HFFc6 (cell line): Measurements from ENCODE around the gene METTL8. TPM values are rescaled to one million over a fixed set of nuclear protein-coding genes. Genes with fewer than 3 reads are reported as not detected.
"Not testable (repeated sequence)": the region's sequence is repeated elsewhere in the genome, so short reads cannot be mapped to it uniquely, and the experiment has no call there.

Experiments used
- DNase-seq: peaks from one replicate; pipeline ENCODE4 v3.0.0-alpha.2; 2018
- H3K27ac Mint-ChIP-seq: 2 replicates; pipeline ENCODE4 v1.8.0; 2020; ENCODE audit warnings: mild to moderate bottlenecking, mixed read lengths
- H3K27me3 Mint-ChIP-seq: 2 replicates; pipeline ENCODE4 v1.8.0; 2021; ENCODE audit warnings: mild to moderate bottlenecking, moderate library complexity, mixed read lengths; ENCODE audit not compliant: insufficient read depth
- H3K36me3 Mint-ChIP-seq: 2 replicates; pipeline ENCODE4 v1.8.0; 2021; ENCODE audit warnings: low read depth, mixed read lengths
- H3K4me1 Mint-ChIP-seq: 2 replicates; pipeline ENCODE4 v1.8.0; 2020; ENCODE audit warnings: low read depth, mixed read lengths
- H3K4me3 Mint-ChIP-seq: 2 replicates; pipeline ENCODE4 v1.8.0; 2020; ENCODE audit warnings: mild to moderate bottlenecking, moderate library complexity, mixed read lengths
- H3K9me3 Mint-ChIP-seq: 2 replicates; pipeline ENCODE4 v1.8.0; 2020; ENCODE audit warnings: mild to moderate bottlenecking, mixed read lengths
- total RNA-seq, 6 experiments: library from RNA; stranded (reverse); fragmentation: NEBNext Ultra II Directional; extraction: Animal tissue kit (Norgen Biotek cat#: 25700); gene quantifications; 2 replicates in 1 of 6; 3 replicates in 5 of 6; pipeline ENCODE4 v1.2.3, GENCODE V29; 2021
- TF ChIP-seq, protein P1 (sequence below): fragments of 200-600 bp; sonication (generic); IDR thresholded peaks from 2 replicates; pipeline ENCODE4 v1.5.0; 2021; ENCODE audit warnings: antibody characterized with exemption, mild to moderate bottlenecking

METTL8 gene
- total RNA-seq, 6 experiments from 2014 or later: 17.7 to 26.2 (median 22.3) TPM

DNA sequence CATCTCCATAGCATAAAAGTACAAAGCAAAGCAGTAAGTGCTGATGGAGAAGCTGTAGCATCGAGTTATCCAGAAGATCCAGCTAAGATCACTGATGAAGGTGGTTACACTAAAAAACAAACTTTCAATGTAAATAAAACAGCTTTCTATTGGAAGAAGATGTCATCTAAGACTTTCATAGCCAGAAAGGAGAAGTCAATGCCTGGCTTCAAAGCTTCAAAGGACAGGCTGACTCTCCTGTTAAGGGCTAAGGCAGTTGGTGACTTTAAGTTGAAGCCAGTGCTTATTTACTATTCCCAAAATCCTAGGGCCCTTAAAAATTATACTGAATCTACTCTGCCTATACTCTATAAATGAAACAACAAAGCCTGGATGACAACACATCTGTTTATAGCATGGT, 44.0 kb downstream of the METTL8 start:
- no peaks in the 10 kb centered on the region for H3K9me3 Mint-ChIP-seq
- DNase-seq: no peak
- no peak overlapping the region for H3K4me3 Mint-ChIP-seq
- TF ChIP-seq, protein P1, sequence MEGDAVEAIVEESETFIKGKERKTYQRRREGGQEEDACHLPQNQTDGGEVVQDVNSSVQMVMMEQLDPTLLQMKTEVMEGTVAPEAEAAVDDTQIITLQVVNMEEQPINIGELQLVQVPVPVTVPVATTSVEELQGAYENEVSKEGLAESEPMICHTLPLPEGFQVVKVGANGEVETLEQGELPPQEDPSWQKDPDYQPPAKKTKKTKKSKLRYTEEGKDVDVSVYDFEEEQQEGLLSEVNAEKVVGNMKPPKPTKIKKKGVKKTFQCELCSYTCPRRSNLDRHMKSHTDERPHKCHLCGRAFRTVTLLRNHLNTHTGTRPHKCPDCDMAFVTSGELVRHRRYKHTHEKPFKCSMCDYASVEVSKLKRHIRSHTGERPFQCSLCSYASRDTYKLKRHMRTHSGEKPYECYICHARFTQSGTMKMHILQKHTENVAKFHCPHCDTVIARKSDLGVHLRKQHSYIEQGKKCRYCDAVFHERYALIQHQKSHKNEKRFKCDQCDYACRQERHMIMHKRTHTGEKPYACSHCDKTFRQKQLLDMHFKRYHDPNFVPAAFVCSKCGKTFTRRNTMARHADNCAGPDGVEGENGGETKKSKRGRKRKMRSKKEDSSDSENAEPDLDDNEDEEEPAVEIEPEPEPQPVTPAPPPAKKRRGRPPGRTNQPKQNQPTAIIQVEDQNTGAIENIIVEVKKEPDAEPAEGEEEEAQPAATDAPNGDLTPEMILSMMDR: no peak
- H3K27ac Mint-ChIP-seq: no peak overlapping the region
- H3K36me3 Mint-ChIP-seq: peaks cover 5% of the 10 kb centered on the region; the same call in 1 of the 2 replicates
- no peaks in the 10 kb centered on the region; the same call in 1 of the 2 replicates for H3K27me3 Mint-ChIP-seq
- peaks cover 41% of the 10 kb centered on the region for H3K4me1 Mint-ChIP-seq

DNA sequence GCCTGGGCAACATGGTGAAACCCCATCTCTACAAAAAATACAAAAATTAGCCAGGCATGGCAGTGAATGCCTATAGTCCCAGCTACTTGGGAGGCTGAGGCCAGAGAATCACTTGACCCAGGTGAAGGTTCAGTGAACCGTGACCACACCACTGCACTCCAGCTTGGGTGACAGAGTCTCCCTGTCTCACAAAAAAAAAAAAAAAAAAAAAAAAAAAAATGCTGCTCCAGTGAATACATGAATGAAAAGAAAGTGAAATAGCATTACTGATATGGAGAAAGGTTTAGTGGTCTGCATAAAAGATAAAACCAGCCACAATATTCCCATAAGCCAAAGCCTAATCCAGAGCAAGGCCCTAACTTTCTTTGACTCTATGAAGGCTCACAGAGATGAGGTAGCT, 44.5 kb downstream of the METTL8 start:
- TF ChIP-seq, protein P1: no peak
- peaks cover 5% of the 10 kb centered on the region; the same call in 1 of the 2 replicates for H3K36me3 Mint-ChIP-seq

DNA sequence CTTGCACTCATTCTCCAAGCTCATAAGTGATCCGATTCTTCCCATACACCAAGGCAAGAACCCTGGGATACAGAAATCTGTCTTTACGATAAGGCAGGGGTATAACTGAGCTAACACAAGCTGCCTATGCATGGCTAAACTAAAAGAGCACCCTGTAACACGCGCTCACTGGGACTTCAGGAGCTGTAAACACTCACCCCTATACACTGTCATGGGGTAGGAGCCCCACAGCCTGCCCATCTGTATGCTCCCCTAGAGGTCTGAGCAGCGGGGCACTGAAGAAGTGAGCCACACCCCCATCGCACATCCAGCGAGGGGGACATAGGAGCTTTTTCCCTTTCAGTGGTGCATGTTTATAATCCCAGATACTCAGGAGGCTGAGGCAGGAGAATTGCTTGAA, 46.7 kb downstream of the METTL8 start:
- H3K4me1 Mint-ChIP-seq: peaks cover 35% of the 10 kb centered on the region
- H3K27me3 Mint-ChIP-seq: no peaks in the 10 kb centered on the region; the same call in 1 of the 2 replicates
- no peak overlapping the region for H3K4me3 Mint-ChIP-seq
- no peak overlapping the region for H3K27ac Mint-ChIP-seq
- no peak for DNase-seq
- H3K36me3 Mint-ChIP-seq: peaks cover 10% of the 10 kb centered on the region
- TF ChIP-seq, protein P1: no peak
- H3K9me3 Mint-ChIP-seq: no peaks in the 10 kb centered on the region

More for the DNA sequence above, 44.5 kb downstream of the METTL8 start:
- no peak overlapping the region for H3K27ac Mint-ChIP-seq
- no peaks in the 10 kb centered on the region for H3K9me3 Mint-ChIP-seq
- H3K4me3 Mint-ChIP-seq: no peak overlapping the region
- no peak for DNase-seq
- peaks cover 41% of the 10 kb centered on the region for H3K4me1 Mint-ChIP-seq
- no peaks in the 10 kb centered on the region; the same call in 1 of the 2 replicates for H3K27me3 Mint-ChIP-seq

DNA sequence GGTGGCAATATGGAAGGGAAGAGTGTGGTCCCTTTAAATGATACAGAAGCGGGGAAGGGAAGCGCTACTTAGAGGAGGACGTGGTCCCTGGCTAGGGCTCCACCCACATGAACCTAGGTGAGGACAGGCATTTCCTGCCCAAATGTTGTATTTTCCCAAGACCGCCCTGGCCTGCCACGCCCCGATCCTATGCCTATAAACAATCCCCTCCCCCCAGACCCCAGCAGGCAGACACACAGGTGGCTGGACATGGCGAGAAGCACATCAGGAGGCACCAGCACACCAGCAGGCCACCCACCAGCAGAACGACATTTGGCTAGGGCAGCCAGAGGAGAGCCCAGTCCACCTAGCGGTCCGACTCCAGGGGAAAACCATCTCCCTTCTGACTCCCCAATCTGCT, 47.2 kb downstream of the METTL8 start:
- Mint-ChIP-seq H3K27ac (no peak overlapping the region), H3K4me1 (peaks cover 31% of the 10 kb centered on the region), H3K9me3 (no peaks in the 10 kb centered on the region), H3K36me3 (peaks cover 12% of the 10 kb centered on the region), H3K27me3 (no peaks in the 10 kb centered on the region; the same call in 1 of the 2 replicates), H3K4me3 (no peak overlapping the region)
- no peak for DNase-seq
- TF ChIP-seq, protein P1: no peak

DNA sequence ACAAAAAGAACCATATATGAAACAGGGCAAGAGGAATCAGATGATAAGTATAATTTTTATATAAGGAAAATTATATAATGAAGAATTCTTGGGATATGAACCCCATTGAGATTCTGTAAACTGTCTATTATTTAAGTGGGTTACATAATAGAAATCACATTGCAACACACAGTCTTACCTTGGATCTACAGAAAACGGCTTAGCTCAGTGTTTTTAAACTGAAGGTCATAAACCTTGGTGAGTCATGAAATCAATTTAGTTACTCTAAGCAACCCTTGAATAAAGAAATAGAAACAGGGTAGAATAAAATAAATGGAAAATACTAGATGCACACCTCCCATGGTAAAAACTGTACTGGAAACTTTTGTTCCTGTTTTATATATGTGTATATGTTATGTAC, 50.7 kb downstream of the METTL8 start:
- TF ChIP-seq, protein P1: no peak
- Mint-ChIP-seq H3K9me3 (peaks cover 22% of the 10 kb centered on the region), H3K4me1 (peaks cover 5% of the 10 kb centered on the region; the same call in 1 of the 2 replicates), H3K27ac (no peak overlapping the region), H3K27me3 (peaks cover 2% of the 10 kb centered on the region), H3K36me3 (peaks cover 31% of the 10 kb centered on the region), H3K4me3 (no peak overlapping the region)
- no peak for DNase-seq

DNA sequence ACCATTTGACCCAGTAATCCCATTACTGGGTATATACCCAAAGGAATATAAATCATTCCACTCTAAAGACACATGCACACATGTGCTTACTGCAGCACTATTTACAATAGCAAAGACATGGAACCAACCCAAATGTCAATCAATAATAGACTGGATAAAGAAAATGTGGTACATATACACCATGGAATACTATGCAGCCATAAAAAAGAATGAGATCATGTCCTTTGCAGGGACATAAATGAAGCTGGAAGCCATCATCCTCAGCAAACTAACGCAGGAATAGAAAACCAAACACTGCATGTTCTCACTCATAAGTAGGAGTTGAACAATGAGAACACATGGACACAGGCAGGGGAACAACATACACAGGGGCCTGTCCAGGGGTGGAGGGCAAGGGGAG, 51.6 kb downstream of the METTL8 start:
- H3K4me1 Mint-ChIP-seq, H3K27ac Mint-ChIP-seq, H3K4me3 Mint-ChIP-seq, H3K27me3 Mint-ChIP-seq, DNase-seq: not testable (repeated sequence)
- Mint-ChIP-seq H3K36me3 (peaks cover 37% of the 10 kb centered on the region), H3K9me3 (peaks cover 29% of the 10 kb centered on the region)

DNA sequence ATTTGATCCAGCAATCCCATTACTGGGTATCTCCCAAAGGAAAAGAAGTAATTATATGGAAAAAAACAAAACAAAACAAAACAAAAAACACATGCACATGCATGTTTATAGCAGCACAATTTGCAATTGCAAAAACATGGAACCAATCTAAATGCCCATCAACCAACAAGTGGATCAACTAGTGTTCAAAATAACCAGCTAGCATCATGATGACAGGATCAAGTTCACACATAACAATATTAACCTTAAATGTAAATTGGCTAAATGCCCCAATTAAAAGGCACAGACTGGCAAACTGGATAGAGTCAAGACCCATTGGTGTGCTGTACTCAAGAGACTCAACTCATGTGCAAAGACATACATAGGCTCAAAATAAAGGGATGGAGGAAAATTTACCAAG, 55.9 kb downstream of the METTL8 start:
- Mint-ChIP-seq H3K9me3 (peaks cover 29% of the 10 kb centered on the region), H3K36me3 (peaks cover 53% of the 10 kb centered on the region)
- H3K4me1 Mint-ChIP-seq, DNase-seq, H3K27me3 Mint-ChIP-seq, H3K4me3 Mint-ChIP-seq, H3K27ac Mint-ChIP-seq: not testable (repeated sequence)
